Retina (tissue), 1 donor: ENCODE results near the gene CAMSAP3.

ENCODE experiments used
- DNase-seq: peaks from one replicate; pipeline ENCODE4 v3.0.0-alpha.2; 2016

CAMSAP3 gene

GRCh38 chr19:7579182-7579581, 16.5 kb upstream of the CAMSAP3 start:
- no peak for DNase-seq

- DNase-seq, result no peak
These were observed 13.2 kb upstream of the CAMSAP3 start for GRCh38 chr19:7582446-7582845.

- no peak for DNase-seq
These were observed 5.8 kb upstream of the CAMSAP3 start for GRCh38 chr19:7589822-7590221.

- no peak for DNase-seq
These were observed 5.4 kb upstream of the CAMSAP3 start for GRCh38 chr19:7590256-7590655.

GRCh38 chr19:7596211-7596937, 711 bp downstream of the CAMSAP3 start:
- DNase-seq, result peak; percentile 50

- no peak for DNase-seq
These were observed 2.0 kb downstream of the CAMSAP3 start for GRCh38 chr19:7597689-7598088.

- no peak for DNase-seq
These were observed 2.5 kb downstream of the CAMSAP3 start for GRCh38 chr19:7598180-7598579.

- DNase-seq, result no peak
These were observed 5.1 kb downstream of the CAMSAP3 start for GRCh38 chr19:7600721-7601120.

GRCh38 chr19:7602240-7602934, 6.7 kb downstream of the CAMSAP3 start:
- DNase-seq, result no peak

GRCh38 chr19:7602935-7603497, 7.4 kb downstream of the CAMSAP3 start:
- no peak for DNase-seq

- DNase-seq, result no peak
These were observed 8.3 kb downstream of the CAMSAP3 start for GRCh38 chr19:7603919-7604318.

- no peak for DNase-seq
These were observed 10.0 kb downstream of the CAMSAP3 start for GRCh38 chr19:7605490-7606222.

- no peak for DNase-seq
These were observed 10.6 kb downstream of the CAMSAP3 start for GRCh38 chr19:7606289-7606688.

- DNase-seq, result no peak
These were observed 11.7 kb downstream of the CAMSAP3 start for GRCh38 chr19:7607212-7607873.

GRCh38 chr19:7607874-7608560, 12.4 kb downstream of the CAMSAP3 start:
- no peak for DNase-seq

- no peak for DNase-seq
These were observed 15.0 kb downstream of the CAMSAP3 start for GRCh38 chr19:7610491-7611240.

- no peak for DNase-seq
These were observed 16.0 kb downstream of the CAMSAP3 start for GRCh38 chr19:7611541-7612279.

- DNase-seq, result no peak
These were observed 16.9 kb downstream of the CAMSAP3 start for GRCh38 chr19:7612282-7613274.
